ENCODE measurements around the gene KIT.

Gene KIT

GRCh38 chr4:54620773-54621172, 37.0 kb upstream of the KIT start:
- TF ChIP-seq EZH2 (optimal IDR thresholded peaks at IDR 0.05; ENCODE audit: low read depth, low read length) (no peak), EZH2phosphoT487 (IDR thresholded peaks at IDR 0.05; ENCODE audit: low read length) (no peak), CTCF (IDR thresholded peaks at IDR 0.05; ENCODE audit: low read length) (no peak)
- no peaks in the 10 kb centered on the region for H3F3A ChIP-seq (ENCODE audit: insufficient read depth, low read length)

GRCh38 chr4:54625391-54625790, 32.4 kb upstream of the KIT start:
- H3F3A ChIP-seq (ENCODE audit: insufficient read depth, low read length): no peaks in the 10 kb centered on the region
- no peaks in the 10 kb centered on the region for H3K4me1 ChIP-seq (ENCODE audit: low read length)
- H3K27me3 ChIP-seq (replicated peaks; ENCODE audit: insufficient read depth, low read length): no peaks in the 10 kb centered on the region
- no peak overlapping the region for H3K27ac ChIP-seq (ENCODE audit: low read length)
- H3K9me3 ChIP-seq (replicated peaks; ENCODE audit: insufficient read depth, low read length): no peaks in the 10 kb centered on the region
- no peak overlapping the region for H3K4me3 ChIP-seq (ENCODE audit: low read length)
- H2AFZ ChIP-seq (ENCODE audit: low read length): no peak overlapping the region
- TF ChIP-seq CTCF (IDR thresholded peaks at IDR 0.05; ENCODE audit: low read length): no peak
- no peaks in the 10 kb centered on the region for H3K79me2 ChIP-seq (ENCODE audit: low read length)
- H4K20me1 ChIP-seq (ENCODE audit: insufficient read depth, low read length): no peaks in the 10 kb centered on the region
- no peaks in the 10 kb centered on the region for H3K9me2 ChIP-seq (replicated peaks; ENCODE audit: insufficient read depth, low read length)
- no peak overlapping the region for H3K9ac ChIP-seq (ENCODE audit: low read length)
- H3K4me2 ChIP-seq (ENCODE audit: low read depth, low read length): no peak overlapping the region
- no peak for DNase-seq
- H3K36me3 ChIP-seq (replicated peaks; ENCODE audit: insufficient read depth, low read length): no peaks in the 10 kb centered on the region

More at GRCh38 chr4:54620773-54621172, 37.0 kb upstream of the KIT start:
- DNase-seq: no peak
- Histone ChIP-seq H3K27ac (ENCODE audit: low read length) (no peak overlapping the region), H4K20me1 (ENCODE audit: insufficient read depth, low read length) (no peaks in the 10 kb centered on the region), H3K36me3 (replicated peaks; ENCODE audit: insufficient read depth, low read length) (no peaks in the 10 kb centered on the region), H3K79me2 (ENCODE audit: low read length) (no peaks in the 10 kb centered on the region), H3K9me3 (replicated peaks; ENCODE audit: insufficient read depth, low read length) (no peaks in the 10 kb centered on the region), H3K27me3 (replicated peaks; ENCODE audit: insufficient read depth, low read length) (no peaks in the 10 kb centered on the region), H3K4me3 (ENCODE audit: low read length) (no peak overlapping the region), H3K4me2 (ENCODE audit: low read depth, low read length) (no peak overlapping the region), H3K4me1 (ENCODE audit: low read length) (no peaks in the 10 kb centered on the region), H3K9me2 (replicated peaks; ENCODE audit: insufficient read depth, low read length) (no peaks in the 10 kb centered on the region), H2AFZ (ENCODE audit: low read length) (no peak overlapping the region), H3K9ac (ENCODE audit: low read length) (no peak overlapping the region)

- TF ChIP-seq EZH2phosphoT487 (IDR thresholded peaks at IDR 0.05; ENCODE audit: low read length) (no peak), EZH2 (optimal IDR thresholded peaks at IDR 0.05; ENCODE audit: low read depth, low read length) (no peak), CTCF (IDR thresholded peaks at IDR 0.05; ENCODE audit: low read length) (no peak)
Observed at GRCh38 chr4:54626113-54626512, 31.6 kb upstream of the KIT start.

More at GRCh38 chr4:54626113-54626512, 31.6 kb upstream of the KIT start:
- H2AFZ ChIP-seq (ENCODE audit: low read length): no peak overlapping the region
- no peaks in the 10 kb centered on the region for H3K79me2 ChIP-seq (ENCODE audit: low read length)
- no peaks in the 10 kb centered on the region for H3K4me1 ChIP-seq (ENCODE audit: low read length)
- H3F3A ChIP-seq (ENCODE audit: insufficient read depth, low read length): no peaks in the 10 kb centered on the region
- H3K27me3 ChIP-seq (replicated peaks; ENCODE audit: insufficient read depth, low read length): no peaks in the 10 kb centered on the region
- DNase-seq: no peak
- H3K4me2 ChIP-seq (ENCODE audit: low read depth, low read length): no peak overlapping the region
- H3K9me2 ChIP-seq (replicated peaks; ENCODE audit: insufficient read depth, low read length): no peaks in the 10 kb centered on the region
- no peaks in the 10 kb centered on the region for H4K20me1 ChIP-seq (ENCODE audit: insufficient read depth, low read length)
- no peak overlapping the region for H3K4me3 ChIP-seq (ENCODE audit: low read length)
- no peaks in the 10 kb centered on the region for H3K36me3 ChIP-seq (replicated peaks; ENCODE audit: insufficient read depth, low read length)
- H3K9me3 ChIP-seq (replicated peaks; ENCODE audit: insufficient read depth, low read length): no peaks in the 10 kb centered on the region
- no peak overlapping the region for H3K9ac ChIP-seq (ENCODE audit: low read length)
- H3K27ac ChIP-seq (ENCODE audit: low read length): no peak overlapping the region
